H9 (cell line): ENCODE measurements around the gene CENPC. TPM values are rescaled to one million over a fixed set of nuclear protein-coding genes. Genes with fewer than 3 reads are reported as not detected.

ENCODE experiments used
- DNase-seq: peaks from one replicate; pipeline ENCODE4 v3.0.0-alpha.2; 2017
- H2AFZ ChIP-seq: one replicate; pipeline ENCODE4 v1.6.1; 2013; ENCODE audit warnings: mild to moderate bottlenecking, low read length, control low read depth, moderate library complexity
- H2AK5ac ChIP-seq: 2 replicates; pipeline ENCODE4 v1.6.1; 2013; ENCODE audit warnings: low read length, control low read depth, mixed read lengths; ENCODE audit not compliant: insufficient read length
- H2BK120ac ChIP-seq: one replicate; pipeline ENCODE4 v1.6.1; 2013; ENCODE audit warnings: low read depth, mild to moderate bottlenecking, low read length, control low read depth, inconsistent platforms; ENCODE audit not compliant: poor library complexity, severe bottlenecking
- H2BK12ac ChIP-seq: 2 replicates; pipeline ENCODE4 v1.6.1; 2013; ENCODE audit warnings: low read length, control low read depth, mixed read lengths, low read depth; ENCODE audit not compliant: insufficient read length
- H2BK15ac ChIP-seq: 2 replicates; pipeline ENCODE4 v1.6.1; 2013; ENCODE audit warnings: low read depth, low read length, control low read depth
- H2BK20ac ChIP-seq: one replicate; pipeline ENCODE4 v1.6.1; 2013; ENCODE audit warnings: low read depth, mild to moderate bottlenecking, low read length, control low read depth, inconsistent platforms; ENCODE audit not compliant: poor library complexity, severe bottlenecking
- H2BK5ac ChIP-seq: 2 replicates; pipeline ENCODE4 v1.6.1; 2013; ENCODE audit warnings: low read length, control low read depth, mixed read lengths; ENCODE audit not compliant: insufficient read length
- H3K14ac ChIP-seq: 2 replicates; pipeline ENCODE4 v1.6.1; 2013; ENCODE audit warnings: low read length, control low read depth; ENCODE audit not compliant: insufficient read depth
- H3K18ac ChIP-seq: 2 replicates; pipeline ENCODE4 v1.6.1; 2013; ENCODE audit warnings: low read depth, mild to moderate bottlenecking, mixed read lengths, low read length, control low read depth; ENCODE audit not compliant: insufficient read length
- H3K23ac ChIP-seq: 2 replicates; pipeline ENCODE4 v1.6.1; 2013; ENCODE audit warnings: low read length, control low read depth, mixed read lengths, low read depth; ENCODE audit not compliant: insufficient read length
- H3K23me2 ChIP-seq: 2 replicates; pipeline ENCODE4 v1.6.1; 2013; ENCODE audit warnings: low read depth, mild to moderate bottlenecking, mixed read lengths, low read length, control low read depth; ENCODE audit not compliant: insufficient read length, poor library complexity, severe bottlenecking
- H3K27ac ChIP-seq: 2 replicates; pipeline ENCODE4 v1.5.1; 2013; ENCODE audit warnings: low read length, control low read depth, mixed read lengths, low read depth; ENCODE audit not compliant: insufficient read length
- H3K27me3 ChIP-seq: 2 replicates; pipeline ENCODE4 v1.6.1; 2013; ENCODE audit warnings: low read length, control low read depth, inconsistent platforms; ENCODE audit not compliant: insufficient read depth
- H3K4ac ChIP-seq: 2 replicates; pipeline ENCODE4 v1.6.1; 2013; ENCODE audit warnings: low read depth, mild to moderate bottlenecking, control low read depth, inconsistent platforms, low read length, moderate library complexity
- H3K4me1 ChIP-seq: 2 replicates; pipeline ENCODE4 v1.6.1; 2013; ENCODE audit warnings: low read length, control low read depth, inconsistent platforms; ENCODE audit not compliant: insufficient read depth
- H3K4me2 ChIP-seq: 2 replicates; pipeline ENCODE4 v1.6.1; 2013; ENCODE audit warnings: low read length, control low read depth, mixed read lengths; ENCODE audit not compliant: insufficient read length, insufficient read depth
- H3K56ac ChIP-seq: 2 replicates; pipeline ENCODE4 v1.6.1; 2013; ENCODE audit warnings: low read depth, mild to moderate bottlenecking, mixed read lengths, low read length, control low read depth; ENCODE audit not compliant: insufficient read length
- H3K79me1 ChIP-seq: 2 replicates; pipeline ENCODE4 v1.6.1; 2013; ENCODE audit warnings: low read depth, mild to moderate bottlenecking, moderate library complexity, low read length, control low read depth, inconsistent platforms; ENCODE audit not compliant: insufficient read depth, poor library complexity, severe bottlenecking
- H3K79me2 ChIP-seq: 2 replicates; pipeline ENCODE4 v1.6.1; 2013; ENCODE audit warnings: low read length, control low read depth, inconsistent platforms; ENCODE audit not compliant: insufficient read depth
- H3K9ac ChIP-seq: 2 replicates; pipeline ENCODE4 v1.6.1; 2013; ENCODE audit warnings: low read length, control low read depth, mixed read lengths; ENCODE audit not compliant: insufficient read length; ENCODE audit errors: extremely low read depth
- H3K9me3 ChIP-seq: one replicate; pipeline ENCODE4 v1.6.1; 2013; ENCODE audit warnings: low read depth, low read length, inconsistent platforms; ENCODE audit not compliant: control insufficient read depth
- H3T11ph ChIP-seq: one replicate; pipeline ENCODE4 v1.6.1; 2013; ENCODE audit warnings: mild to moderate bottlenecking, low read length, control low read depth, inconsistent platforms
- H4K20me1 ChIP-seq: one replicate; pipeline ENCODE4 v1.6.1; 2013; ENCODE audit not compliant: control insufficient read depth, insufficient read length, insufficient read depth
- H4K5ac ChIP-seq: 2 replicates; pipeline ENCODE4 v1.6.1; 2013; ENCODE audit warnings: low read depth, mild to moderate bottlenecking, mixed read lengths, low read length, control low read depth; ENCODE audit not compliant: insufficient read length
- H4K8ac ChIP-seq: replicated peaks from 2 replicates; pipeline ENCODE4 v1.6.1; 2013; ENCODE audit warnings: low read length, control low read depth, mixed read lengths, low read depth; ENCODE audit not compliant: insufficient read length
- H4K91ac ChIP-seq: 2 replicates; pipeline ENCODE4 v1.6.1; 2013; ENCODE audit warnings: low read depth, mild to moderate bottlenecking, moderate library complexity, mixed read lengths, low read length, control low read depth; ENCODE audit not compliant: insufficient read length
- H3K27ac Mint-ChIP-seq, 3 experiments: 2 replicates in 2 of 3; 3 replicates in 1 of 3; pipeline ENCODE4 v1.8.0; 2020 to 2021; ENCODE audit warnings: mixed read lengths in 3 of 3, mild to moderate bottlenecking in 1 of 3, moderate library complexity in 1 of 3
- H3K27me3 Mint-ChIP-seq: 2 replicates; pipeline ENCODE4 v1.8.0; 2021; ENCODE audit warnings: low read depth, mild to moderate bottlenecking, moderate library complexity, mixed read lengths
- H3K36me3 Mint-ChIP-seq, 3 experiments: 2 replicates in 2 of 3; 3 replicates in 1 of 3; pipeline ENCODE4 v1.8.0; 2020 to 2021; ENCODE audit warnings: low read depth in 3 of 3, mixed read lengths in 3 of 3; ENCODE audit not compliant: insufficient read depth in 1 of 3
- H3K4me1 Mint-ChIP-seq, 2 experiments: 2 replicates each; pipeline ENCODE4 v1.8.0; 2020; ENCODE audit warnings: mixed read lengths in 2 of 2
- H3K4me3 Mint-ChIP-seq, 2 experiments: 2 replicates in 1 of 2; 3 replicates in 1 of 2; pipeline ENCODE4 v1.8.0; 2020 to 2021; ENCODE audit warnings: mild to moderate bottlenecking in 2 of 2, mixed read lengths in 2 of 2, moderate library complexity in 1 of 2
- H3K9me3 Mint-ChIP-seq, 2 experiments: 2 replicates in 1 of 2; 3 replicates in 1 of 2; pipeline ENCODE4 v1.8.0; 2020; ENCODE audit warnings: mild to moderate bottlenecking in 2 of 2, mixed read lengths in 2 of 2, moderate library complexity in 1 of 2
- CTCF ChIP-seq: fragments of 200-600 bp; sonication (generic); conservative IDR thresholded peaks from 3 replicates; pipeline ENCODE4 v1.8.0; 2021; ENCODE audit warnings: antibody characterized with exemption, mild to moderate bottlenecking
- total RNA-seq: library from RNA; stranded (reverse); gene quantifications from 2 replicates; pipeline ENCODE4 v1.2.1, GENCODE V29; 2021

CENPC gene
- total RNA-seq, 1 experiment from 2014 or later = 18.8 TPM

DNA sequence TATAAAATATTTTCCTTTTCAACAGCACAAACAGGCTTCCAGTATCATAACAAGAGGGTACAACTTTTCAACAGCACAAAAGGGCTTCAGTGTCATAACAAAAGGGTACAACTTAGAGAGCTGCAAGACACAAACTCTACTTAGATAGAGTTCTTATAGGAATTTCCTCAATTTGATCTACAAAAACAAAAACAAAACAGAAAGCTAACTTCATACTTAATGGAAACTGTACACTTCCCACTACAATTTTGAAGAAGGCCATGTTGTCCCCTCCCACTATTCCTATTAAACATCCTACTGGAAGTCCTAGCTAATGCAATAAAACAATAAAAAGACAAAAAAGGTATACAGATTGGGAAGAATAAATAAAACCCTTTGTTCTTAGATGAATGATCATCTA, 96.7 kb downstream of the CENPC start:
- no peak overlapping the region for H2AK5ac ChIP-seq
- H3K27ac Mint-ChIP-seq = no peak overlapping the region
- no peak overlapping the region for H3K56ac ChIP-seq
- no peaks in the 10 kb centered on the region for H3K23me2 ChIP-seq
- H3K23ac ChIP-seq = no peak overlapping the region
- H3K27ac ChIP-seq = no peak overlapping the region
- H3T11ph ChIP-seq = no peak overlapping the region
- H3K9me3 Mint-ChIP-seq = peaks cover 4% of the 10 kb centered on the region in 2 experiments; a peak in 3 of 5 replicates
- TF ChIP-seq CTCF = no peak
- H3K27me3 Mint-ChIP-seq = no peaks in the 10 kb centered on the region
- no peak overlapping the region for H4K8ac ChIP-seq
- no peak overlapping the region for H3K9ac ChIP-seq
- DNase-seq = no peak
- H3K79me1 ChIP-seq = no peaks in the 10 kb centered on the region
- no peak overlapping the region for H3K4ac ChIP-seq
- no peaks in the 10 kb centered on the region for H3K79me2 ChIP-seq
- H2BK5ac ChIP-seq = no peak overlapping the region
- no peaks in the 10 kb centered on the region for H3K27me3 ChIP-seq
- H2BK12ac ChIP-seq = no peak overlapping the region
- peaks cover 0 to 10% (median 7%) of the 10 kb centered on the region in 3 experiments; a peak in 4 of 7 replicates for H3K36me3 Mint-ChIP-seq
- no peak overlapping the region for H4K5ac ChIP-seq
- H2BK15ac ChIP-seq = no peak overlapping the region
- H4K20me1 ChIP-seq = no peaks in the 10 kb centered on the region
- no peak overlapping the region for H3K4me3 Mint-ChIP-seq
- H2BK20ac ChIP-seq = no peak overlapping the region
- H2BK120ac ChIP-seq = no peak overlapping the region
- H3K9me3 ChIP-seq = no peaks in the 10 kb centered on the region
- no peak overlapping the region for H4K91ac ChIP-seq
- H3K14ac ChIP-seq = no peak overlapping the region
- H3K4me1 ChIP-seq = no peaks in the 10 kb centered on the region
- no peaks in the 10 kb centered on the region for H3K4me1 Mint-ChIP-seq
- H3K18ac ChIP-seq = no peak overlapping the region
- H2AFZ ChIP-seq = no peak overlapping the region
- H3K4me2 ChIP-seq = no peak overlapping the region
